Thyroid gland (tissue), 4 donors: ENCODE data around the gene CASP2. TPM values are rescaled to one million over a fixed set of nuclear protein-coding genes. Genes with fewer than 3 reads are reported as not detected.
"Not testable (repeated sequence)": the region's sequence is repeated elsewhere in the genome, so short reads cannot be mapped to it uniquely, and the experiment has no call there.

ENCODE experiments used
- DNase-seq, 2 donors: peaks; one replicate each; pipeline ENCODE4 v3.0.0-alpha.2; 2019
- H3K27ac ChIP-seq, 3 donors: fragments of 200-600 bp; sonication (generic); 1 replicate in 2 of 3; 2 replicates in 1 of 3; pipeline ENCODE4 v1.5.1; 2016 to 2019; ENCODE audit warnings: mild to moderate bottlenecking in 1 of 3, moderate library complexity in 1 of 3
- H3K27me3 ChIP-seq: fragments of 200-600 bp; sonication (generic); one replicate; pipeline ENCODE4 v1.5.1; 2019
- H3K36me3 ChIP-seq, 2 donors: fragments of 200-600 bp; sonication (generic); one replicate each; pipeline ENCODE4 v1.5.1; 2016 to 2019
- H3K4me1 ChIP-seq, 2 donors: fragments of 200-600 bp; sonication (generic); one replicate each; pipeline ENCODE4 v1.5.1; 2017 to 2019
- H3K4me3 ChIP-seq, 3 donors: fragments of 200-600 bp; sonication (generic); replicated peaks in 1 of 3; 1 replicate in 2 of 3; 2 replicates in 1 of 3; pipeline ENCODE4 v1.5.1; 2016; ENCODE audit warnings: mild to moderate bottlenecking in 1 of 3
- H3K9me3 ChIP-seq: fragments of 200-600 bp; sonication (generic); one replicate; pipeline ENCODE4 v1.5.1; 2017
- CTCF ChIP-seq, 6 experiments: fragments of 200-600 bp in 3 of 6; fragments of 450-650 bp in 3 of 6; sonication (generic) in 3 of 6; IDR thresholded peaks; one replicate each; pipeline ENCODE4 v1.5.1; 2016 to 2019; ENCODE audit warnings: antibody characterized with exemption in 6 of 6, mild to moderate bottlenecking in 2 of 6, inconsistent platforms in 1 of 6, moderate library complexity in 1 of 6
- POLR2A ChIP-seq, 2 donors: fragments of 450-650 bp; IDR thresholded peaks; one replicate each; pipeline ENCODE4 v1.6.1; 2017; ENCODE audit warnings: antibody characterized with exemption in 2 of 2, mild to moderate bottlenecking in 2 of 2, moderate library complexity in 1 of 2
- WGBS, 2 donors: methylation state at CpG; one replicate each; pipeline ENCODE4 v1.1.5; 2017; 5-methylcytosine and 5-hydroxymethylcytosine counted together
- intact Hi-C: fragments of 100-400 bp; cut with DNase I; formaldehyde crosslinking; loops from one replicate; pipeline ENCODE4 v1.15.1; 2023
- total RNA-seq, 4 donors: library from RNA; depleted of rRNA; stranded (reverse); fragments of >200 nt; gene quantifications; one replicate each; pipeline ENCODE4 v1.2.3, GENCODE V29; 2016

Gene CASP2
- total RNA-seq, 4 donors from 2014 or later: 13.0 to 21.7 (median 17.5) TPM

GRCh38 chr7:143261901-143262300 lies 26.2 kb upstream of the CASP2 start:
- Histone ChIP-seq H3K9me3 (no peaks in the 10 kb centered on the region), H3K27me3 (no peaks in the 10 kb centered on the region), H3K27ac (no peak overlapping the region), H3K4me1 (peaks cover 13 to 16% of the 10 kb centered on the region in 2 donors), H3K4me3 (no peak overlapping the region), H3K36me3 (no peaks in the 10 kb centered on the region)
- DNase-seq: no peak
- 82 to 95% methylated on average over 1 of the region's 1 CpG for WGBS, 2 donors
- TF ChIP-seq POLR2A (IDR thresholded peaks at IDR 0.05) (no peak), CTCF (IDR thresholded peaks at IDR 0.05) (no peak)
- intact Hi-C loops: no loop called here

GRCh38 chr7:143263266-143264195 lies 24.6 kb upstream of the CASP2 start, which contains the start of gene GSTK1:
Gene GSTK1 (plus strand): TSS chr7:143263441. CDS start chr7:143263514, 73 bp downstream.
- Histone ChIP-seq H3K4me1 (peaks cover 12 to 16% of the 10 kb centered on the region in 2 donors), H3K27me3 (no peaks in the 10 kb centered on the region), H3K9me3 (no peaks in the 10 kb centered on the region), H3K4me3 (peak within 1 kb of the TSS; percentile 50 to 81 (median 74)), H3K36me3 (peaks cover 9 to 11% of the 10 kb centered on the region in 2 donors), H3K27ac (peak within 1 kb of the TSS; percentile 67 to 81 (median 77))
- intact Hi-C loops: no loop called here
- 1 to 2% methylated on average over 33 to 44 of the region's 48 CpGs for WGBS, 2 donors
- TF ChIP-seq CTCF (IDR thresholded peaks at IDR 0.05) (no peak), POLR2A (IDR thresholded peaks at IDR 0.05) (peak; percentile 52 to 94)
- DNase-seq: peak; percentile 86 to 88

GRCh38 chr7:143264196-143264568 lies 24.0 kb upstream of the CASP2 start:
- DNase-seq, intact Hi-C loops: not testable (repeated sequence)
- 54 to 66% methylated on average over 15 of the region's 15 CpGs for WGBS, 2 donors

GRCh38 chr7:143265017-143265693 lies 23.0 kb upstream of the CASP2 start:
- Histone ChIP-seq H3K27ac (peak overlapping the region in 1 of 3 donors; percentile 77), H3K36me3 (peaks cover 14 to 23% of the 10 kb centered on the region in 2 donors), H3K4me3 (no peak overlapping the region), H3K4me1 (peaks cover 9 to 16% of the 10 kb centered on the region in 2 donors), H3K27me3 (no peaks in the 10 kb centered on the region), H3K9me3 (no peaks in the 10 kb centered on the region)
- intact Hi-C loops: no loop called here
- TF ChIP-seq CTCF (IDR thresholded peaks at IDR 0.05): no peak
- TF ChIP-seq POLR2A (IDR thresholded peaks at IDR 0.05): no peak
- DNase-seq: no peak
- WGBS, 2 donors: 76 to 78% methylated on average over 15 of the region's 15 CpGs

More at GRCh38 chr7:143264196-143264568, 24.0 kb upstream of the CASP2 start:
- not testable (repeated sequence) for H3K9me3 ChIP-seq, H3K27me3 ChIP-seq
- Histone ChIP-seq H3K36me3 (peaks cover 14 to 17% of the 10 kb centered on the region in 2 donors), H3K4me1 (peaks cover 9 to 16% of the 10 kb centered on the region in 2 donors), H3K27ac (peak overlapping the region; percentile 67 to 81 (median 77)), H3K4me3 (peak overlapping the region in 2 of 3 donors; percentile 74 to 81)

- intact Hi-C loops: no loop called here
- Histone ChIP-seq H3K9me3 (no peaks in the 10 kb centered on the region), H3K27me3 (no peaks in the 10 kb centered on the region), H3K36me3 (peaks cover 14 to 23% of the 10 kb centered on the region in 2 donors), H3K4me1 (peaks cover 5 to 12% of the 10 kb centered on the region in 2 donors), H3K27ac (no peak overlapping the region), H3K4me3 (no peak overlapping the region)
- 85 to 97% methylated on average over 5 of the region's 5 CpGs for WGBS, 2 donors
- DNase-seq: no peak
- TF ChIP-seq POLR2A (IDR thresholded peaks at IDR 0.05) (no peak), CTCF (IDR thresholded peaks at IDR 0.05) (no peak)
Observed at GRCh38 chr7:143269251-143269650, 18.9 kb upstream of the CASP2 start.
